HG03196 (cell line): Measurements from ENCODE around the gene ARHGEF7.

Experiments
- ATAC-seq: cut with Tn5 transposase; IDR thresholded peaks from one replicate; pipeline ENCODE4 v1.9.1; 2021; ENCODE audit not compliant: unreplicated experiment

The ARHGEF7 gene

DNA sequence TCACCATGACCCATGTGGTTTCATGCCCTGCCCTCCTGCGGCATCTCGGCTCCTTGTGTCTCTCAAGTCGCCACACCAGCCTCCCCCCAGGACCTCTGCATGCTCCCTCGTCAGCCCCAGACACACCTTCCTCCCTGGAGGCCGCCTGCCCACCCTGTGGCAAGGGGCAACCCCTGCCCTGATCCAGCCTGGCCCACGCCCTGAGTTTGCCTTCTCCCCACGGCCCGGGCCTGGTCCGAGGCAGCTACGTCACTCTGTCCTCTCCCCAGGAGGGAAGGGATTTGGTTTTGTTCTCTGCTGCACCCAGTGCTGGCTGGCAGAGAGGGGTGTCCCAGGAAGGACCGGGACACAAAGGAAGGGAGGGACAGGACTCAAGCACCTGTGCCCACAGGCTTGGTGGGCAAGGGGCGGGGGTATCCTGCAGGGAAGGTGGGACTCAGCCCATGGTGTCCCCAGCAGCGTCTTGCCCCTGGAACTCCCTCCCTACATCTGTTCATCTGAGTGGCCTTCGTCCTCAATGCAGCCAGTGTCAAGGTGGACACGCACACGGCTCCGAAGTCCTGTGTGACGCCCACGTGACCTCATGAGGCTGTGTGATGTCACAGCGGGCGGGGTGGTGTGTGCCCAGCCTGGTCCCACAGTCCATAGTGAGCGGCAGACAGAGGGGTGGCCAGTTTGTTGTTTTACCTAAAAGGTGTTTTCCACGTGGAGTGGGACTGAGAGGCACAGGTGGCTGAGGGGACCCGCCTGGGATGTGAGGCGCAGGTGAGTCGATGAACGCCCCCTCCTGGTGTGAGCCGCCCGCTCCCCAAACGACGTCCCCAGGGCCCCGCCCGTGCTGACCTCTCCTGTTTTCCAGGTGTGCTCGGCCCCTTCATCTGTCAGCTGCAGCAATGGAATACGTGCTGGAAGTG, 205.1 kb downstream of the ARHGEF7 start, which contains the start of gene TEX29:
Gene TEX29 (plus strand): TSS at position 645 of the 914 bp plus-strand sequence. CDS start 249 bp downstream, at position 894.
- no peak for ATAC-seq

DNA sequence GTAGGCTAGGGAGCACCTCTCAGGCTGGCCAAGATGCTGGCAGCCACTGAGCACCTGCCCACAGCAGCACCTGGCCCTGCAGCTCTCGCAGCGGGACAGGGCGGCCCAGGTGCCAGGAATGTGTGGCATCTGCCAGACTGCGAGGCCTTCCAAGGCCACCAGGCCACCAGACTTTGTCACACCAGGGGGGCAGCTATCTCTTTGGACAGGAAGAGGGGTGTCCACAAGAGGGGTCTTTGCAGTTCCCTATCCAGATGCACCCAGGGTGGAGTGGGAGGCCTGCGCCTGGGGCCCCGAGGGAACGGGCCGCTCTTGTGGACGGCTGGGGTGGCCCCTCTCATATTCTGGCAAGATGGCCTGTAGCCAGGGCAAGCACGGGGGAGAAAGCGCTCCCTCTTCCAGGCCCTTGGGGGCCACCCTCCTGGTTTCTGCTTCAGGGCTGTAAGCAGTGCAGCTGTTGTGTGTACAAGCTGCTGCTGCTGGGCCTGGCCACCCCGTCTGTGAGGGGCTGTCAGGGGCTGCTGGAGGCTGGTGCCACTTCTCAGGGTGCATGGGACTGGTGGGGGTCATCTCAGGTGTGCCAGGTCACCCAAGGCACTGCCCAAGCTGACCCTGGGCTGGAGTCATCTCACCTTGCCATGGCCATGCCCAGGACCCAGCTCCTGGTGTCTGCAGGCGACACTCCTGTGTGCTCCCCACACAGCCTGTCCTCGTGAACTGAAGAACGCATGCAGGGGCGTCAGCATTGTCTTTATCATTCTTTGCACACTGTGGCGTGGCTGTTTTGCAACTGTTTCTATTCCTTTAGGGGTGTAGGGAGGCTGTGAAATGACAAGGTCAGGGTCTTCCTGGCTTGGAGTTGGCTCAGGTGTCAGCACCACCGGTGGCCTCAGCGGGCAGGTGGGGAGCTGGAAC, 207.1 kb downstream of the ARHGEF7 start:
- no peak for ATAC-seq

DNA sequence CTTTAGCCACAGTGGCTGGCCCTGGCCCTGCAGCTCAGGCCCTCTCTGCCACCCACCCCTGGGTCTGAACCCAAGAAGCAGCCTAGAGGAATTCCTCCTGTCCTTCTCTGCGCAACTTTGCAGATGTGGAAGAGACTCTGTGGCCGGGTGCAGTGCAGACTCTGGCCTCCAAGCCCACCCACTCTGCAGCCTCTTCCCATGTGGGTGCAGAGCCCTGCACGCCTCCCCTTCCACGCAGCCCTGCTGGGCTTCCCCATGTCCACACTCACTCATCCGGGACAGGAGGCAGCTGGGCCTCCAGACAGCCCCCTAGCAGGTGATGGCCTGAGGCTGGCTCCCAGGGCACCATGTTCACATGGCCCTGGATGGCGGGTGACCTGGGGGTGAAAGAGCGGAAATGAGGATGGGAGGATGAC, 207.8 kb downstream of the ARHGEF7 start:
- ATAC-seq: no peak

DNA sequence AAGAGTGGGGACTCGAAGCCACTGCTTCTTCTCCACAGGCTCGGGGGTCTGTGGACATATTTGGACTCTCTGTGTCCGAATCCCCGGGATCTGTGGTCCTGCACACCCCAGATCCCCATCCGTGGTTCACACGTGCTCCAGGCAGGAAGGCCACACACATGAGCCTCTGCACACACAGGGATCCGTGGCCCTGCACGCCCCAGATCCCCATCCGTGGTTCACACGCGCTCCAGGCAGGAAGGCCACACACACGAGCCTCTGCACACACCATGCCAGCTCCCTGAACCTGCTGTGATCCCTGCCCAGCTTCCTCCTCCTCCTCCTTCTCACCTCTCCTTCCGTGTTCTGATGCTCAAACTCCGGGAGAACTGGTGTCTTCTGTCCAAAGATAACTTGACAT, 208.4 kb downstream of the ARHGEF7 start:
- ATAC-seq: no peak

DNA sequence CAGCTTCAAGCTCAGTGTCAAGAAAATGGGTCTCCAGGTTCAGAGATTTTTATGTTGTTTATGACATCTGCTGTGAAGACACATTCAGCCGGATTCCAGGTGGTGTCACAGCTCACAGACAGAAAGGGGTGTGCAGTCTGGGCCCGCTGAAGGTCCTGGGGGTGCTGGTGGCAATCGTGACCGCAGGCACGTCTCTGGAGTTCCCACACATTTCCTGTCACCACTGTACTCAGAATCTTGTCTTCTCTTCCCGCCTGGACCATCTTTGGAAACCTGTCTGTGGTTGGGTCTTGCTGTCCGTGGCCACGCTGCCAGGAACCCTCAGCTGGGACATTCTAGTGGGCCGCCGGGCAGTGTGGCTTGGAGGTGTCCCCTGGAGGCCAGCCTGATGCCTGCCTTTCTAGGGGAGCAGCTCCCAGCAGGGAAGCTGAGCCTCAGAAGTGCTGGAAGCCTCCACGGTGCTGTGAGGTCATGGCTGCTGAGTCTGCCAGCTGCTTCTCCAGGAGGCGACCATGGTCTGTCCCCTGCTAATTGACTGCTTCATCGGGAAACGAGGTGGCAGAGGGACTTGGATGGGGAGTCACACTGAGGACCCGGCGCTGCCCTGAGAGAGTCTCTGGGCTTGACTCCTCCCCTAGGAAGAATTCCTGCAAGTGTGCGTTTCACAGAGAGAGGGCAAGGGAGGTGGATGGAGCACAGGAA, 209.0 kb downstream of the ARHGEF7 start:
- no peak for ATAC-seq

DNA sequence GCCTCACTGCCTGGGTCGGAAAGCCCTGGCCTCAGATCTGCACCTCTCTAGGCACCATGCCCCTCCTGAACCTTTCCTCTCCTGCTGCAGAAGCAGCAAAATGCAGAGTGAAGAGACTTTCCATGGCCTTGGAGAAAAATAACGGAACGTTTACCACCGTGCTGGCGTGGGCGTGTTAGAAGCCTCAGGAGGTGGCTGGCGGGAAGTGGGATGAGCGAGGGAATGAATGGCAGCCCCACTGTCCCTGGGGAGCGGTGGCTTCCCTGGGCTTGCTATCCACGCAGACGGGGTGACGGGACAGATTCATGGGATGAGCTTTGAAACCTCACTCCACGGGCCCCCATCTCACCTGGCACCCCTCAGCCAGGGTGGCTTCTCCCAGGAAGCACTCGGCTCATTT, 209.6 kb downstream of the ARHGEF7 start:
- ATAC-seq: no peak

DNA sequence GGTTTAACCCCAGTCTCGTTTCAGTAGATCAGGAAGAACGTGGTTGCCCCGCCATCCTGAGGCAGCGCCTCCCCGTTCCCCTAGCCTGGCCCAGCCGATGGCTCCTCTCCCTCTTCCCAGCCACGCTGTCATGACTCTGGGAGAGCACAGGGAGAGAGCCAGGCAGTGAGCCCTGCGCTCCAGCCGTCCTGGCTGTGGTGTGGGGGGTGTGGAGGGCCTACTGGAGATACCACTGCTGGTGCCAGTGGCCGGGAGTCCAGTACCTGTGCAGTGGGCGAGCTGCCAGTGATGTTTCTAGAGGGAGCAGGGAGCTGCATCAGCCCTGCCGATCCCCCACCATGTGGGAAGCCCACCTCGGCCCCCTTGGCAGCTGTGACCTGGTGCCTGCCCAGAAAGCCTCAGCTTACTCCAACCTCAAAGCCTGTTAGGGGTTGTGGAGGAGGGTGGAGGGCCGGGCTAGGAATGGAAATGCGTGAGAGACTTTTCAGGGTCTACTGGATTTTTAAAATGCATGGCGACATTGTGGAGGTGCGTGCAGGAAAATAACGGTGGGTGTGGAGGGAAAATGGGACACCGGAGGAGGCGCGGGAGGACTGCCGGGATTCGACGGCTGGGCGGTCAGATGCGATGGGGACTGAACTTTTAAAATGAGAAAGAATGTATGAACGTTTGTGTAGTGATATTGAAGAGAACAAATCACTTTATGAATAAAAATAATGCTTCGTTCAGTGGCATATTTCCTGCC, 210.2 kb downstream of the ARHGEF7 start:
- ATAC-seq: no peak

DNA sequence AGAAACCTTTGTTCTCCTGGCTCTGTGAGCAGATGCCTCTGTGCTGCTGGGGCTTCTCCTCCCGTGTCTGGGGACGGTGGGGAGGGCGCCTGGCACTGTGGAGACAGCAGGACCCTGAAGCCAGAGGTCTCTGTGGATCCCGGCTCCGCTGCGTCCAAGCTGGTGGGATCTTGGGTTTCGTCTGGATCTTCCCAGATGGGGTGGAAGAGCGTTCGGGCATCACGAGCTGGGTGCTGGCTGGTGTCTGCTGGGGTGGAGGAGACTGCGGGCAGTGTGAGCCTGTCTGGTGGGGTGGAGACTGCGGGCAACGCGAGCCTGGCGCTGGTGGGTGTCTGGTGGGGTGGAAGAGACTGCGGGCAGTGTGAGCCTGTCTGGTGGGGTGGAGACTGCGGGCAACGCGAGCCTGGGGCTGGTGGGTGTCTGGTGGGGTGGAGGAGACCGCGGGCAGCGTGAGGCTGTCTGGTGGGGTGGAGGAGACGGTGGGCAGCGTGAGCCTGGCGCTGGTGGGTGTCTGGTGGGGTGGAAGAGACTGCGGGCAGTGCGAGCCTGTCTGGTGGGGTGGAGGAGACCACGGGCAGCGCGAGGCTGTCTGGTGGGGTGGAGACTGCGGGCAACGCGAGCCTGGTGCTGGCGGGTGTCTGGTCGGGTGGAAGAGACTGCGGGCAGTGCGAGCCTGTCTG, 211.0 kb downstream of the ARHGEF7 start:
- no peak for ATAC-seq

DNA sequence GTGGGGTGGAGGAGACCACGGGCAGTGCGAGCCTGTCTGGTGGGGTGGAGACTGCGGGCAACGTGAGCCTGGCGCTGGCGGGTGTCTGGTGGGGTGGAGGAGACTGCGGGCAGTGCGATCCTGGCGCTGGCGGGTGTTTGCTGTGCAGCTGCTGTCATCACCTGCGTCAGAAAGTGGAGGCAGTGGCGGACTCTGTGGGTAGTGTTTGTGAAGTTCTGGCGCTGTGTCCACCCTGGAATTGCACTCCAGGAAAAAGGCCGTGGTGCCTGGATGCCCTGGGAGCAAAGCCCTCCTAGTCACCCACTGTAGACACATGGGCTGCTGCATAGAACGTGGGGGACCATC, 211.5 kb downstream of the ARHGEF7 start:
- no peak for ATAC-seq

DNA sequence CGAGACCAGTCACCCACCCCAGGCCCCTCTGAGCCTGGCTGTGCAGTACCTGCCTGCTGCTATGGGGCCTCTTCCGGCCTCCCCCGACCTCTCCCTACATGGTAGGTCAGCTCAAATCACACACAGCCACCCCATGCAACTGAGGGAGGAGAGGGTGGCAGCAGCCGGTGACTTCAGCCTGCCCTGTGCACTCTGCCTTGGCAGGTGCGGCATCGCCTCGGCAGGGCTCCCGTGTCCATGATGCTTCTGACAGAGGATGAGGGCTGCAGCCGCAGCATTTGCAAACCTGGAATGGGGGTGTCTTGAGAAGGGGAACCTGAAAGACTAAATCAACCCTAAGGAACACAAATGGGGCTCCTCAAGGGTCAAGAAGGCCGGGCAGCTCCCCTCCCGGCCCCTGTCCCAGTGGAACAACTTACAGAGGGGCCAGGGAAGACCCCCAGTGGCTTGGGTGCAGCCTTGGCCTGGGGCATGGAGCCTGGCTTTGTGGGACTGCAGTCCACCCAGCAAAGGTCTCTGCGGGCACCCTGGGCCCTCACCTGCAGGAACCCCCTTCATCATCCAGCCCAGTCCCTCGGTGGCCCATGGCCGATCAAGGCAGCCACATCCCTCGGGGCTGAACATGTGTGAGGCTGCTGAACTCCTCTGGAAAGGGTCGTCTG, 212.0 kb downstream of the ARHGEF7 start:
- no peak for ATAC-seq

DNA sequence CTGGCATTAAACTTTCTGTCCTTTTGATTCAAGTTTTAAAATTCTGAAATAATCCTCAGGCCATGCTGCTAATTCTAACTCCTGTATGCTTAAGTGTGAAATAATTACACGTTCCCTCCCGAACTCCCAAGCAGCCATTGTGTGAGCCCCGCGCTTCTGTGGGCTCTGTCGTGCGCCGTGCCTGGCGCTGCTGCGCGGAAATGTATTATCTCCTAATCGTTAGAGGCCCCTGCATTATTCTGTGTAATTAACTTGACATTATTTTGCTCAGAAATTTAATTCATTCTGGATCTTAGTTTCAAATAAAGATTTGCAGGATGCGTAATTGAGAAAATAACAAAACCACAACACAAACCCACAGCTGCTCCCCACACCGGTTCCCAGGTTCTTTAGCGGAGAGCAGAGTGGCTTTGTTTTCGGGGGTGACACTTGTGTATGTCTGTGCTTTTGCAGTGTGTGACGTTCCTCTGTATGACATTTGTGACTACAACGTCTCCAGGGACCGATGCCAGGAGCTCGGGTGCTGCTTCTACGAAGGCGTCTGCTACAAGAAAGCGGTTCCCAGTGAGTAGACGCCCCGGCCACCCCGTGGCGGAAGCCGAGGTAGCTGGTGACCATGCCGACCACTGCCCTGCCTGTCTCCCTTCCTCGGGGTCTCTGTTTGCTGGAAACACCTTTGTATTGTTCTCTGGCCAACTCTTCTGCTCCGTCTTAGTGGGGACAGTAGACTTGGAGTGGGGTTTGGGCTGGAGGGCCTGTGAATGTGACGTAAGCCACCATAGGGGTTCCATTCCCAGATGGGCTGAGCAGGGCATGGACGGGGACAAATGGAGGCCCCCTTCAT, 212.8 kb downstream of the ARHGEF7 start:
- no peak for ATAC-seq

DNA sequence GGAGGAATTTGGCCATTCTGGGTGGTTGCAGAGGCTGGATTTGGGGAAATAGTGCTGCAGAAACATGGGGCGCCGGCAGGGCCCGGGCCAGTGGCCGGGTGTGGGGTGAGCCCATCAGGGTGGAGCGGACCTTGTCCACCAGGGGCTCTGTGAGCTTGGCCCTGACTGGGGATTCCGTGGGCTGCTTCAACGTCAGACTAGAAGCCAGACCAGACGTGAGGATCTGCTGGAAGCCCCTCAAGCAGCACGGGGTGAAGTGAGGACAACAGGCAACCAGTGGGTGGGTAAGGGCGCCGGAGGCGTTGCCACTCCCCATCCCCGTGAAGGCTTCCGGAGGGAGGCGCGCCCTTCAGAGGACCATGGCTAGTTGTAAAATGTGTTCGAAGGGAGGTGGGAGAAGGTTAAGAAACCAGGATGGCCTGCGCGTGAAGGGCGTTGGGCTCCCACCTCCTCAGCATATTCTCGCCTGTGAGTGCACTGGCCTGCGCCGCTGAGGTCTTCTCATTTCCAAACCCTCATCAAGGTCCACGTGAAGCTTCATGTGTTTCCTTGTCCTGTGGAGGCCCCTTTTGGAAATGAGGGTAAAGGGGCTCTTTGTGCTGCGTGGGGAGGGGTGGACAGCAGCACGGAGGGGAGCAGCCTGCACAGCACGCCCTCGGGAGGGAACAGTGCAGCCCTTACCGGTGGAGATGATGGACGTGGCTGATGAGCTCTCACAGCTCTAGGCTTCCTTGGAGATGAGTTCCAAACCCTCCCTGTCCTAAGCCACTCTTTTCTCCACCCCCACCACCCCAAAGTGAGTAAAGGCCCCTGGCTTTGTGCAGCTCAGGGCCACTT, 213.7 kb downstream of the ARHGEF7 start:
- ATAC-seq: no peak

DNA sequence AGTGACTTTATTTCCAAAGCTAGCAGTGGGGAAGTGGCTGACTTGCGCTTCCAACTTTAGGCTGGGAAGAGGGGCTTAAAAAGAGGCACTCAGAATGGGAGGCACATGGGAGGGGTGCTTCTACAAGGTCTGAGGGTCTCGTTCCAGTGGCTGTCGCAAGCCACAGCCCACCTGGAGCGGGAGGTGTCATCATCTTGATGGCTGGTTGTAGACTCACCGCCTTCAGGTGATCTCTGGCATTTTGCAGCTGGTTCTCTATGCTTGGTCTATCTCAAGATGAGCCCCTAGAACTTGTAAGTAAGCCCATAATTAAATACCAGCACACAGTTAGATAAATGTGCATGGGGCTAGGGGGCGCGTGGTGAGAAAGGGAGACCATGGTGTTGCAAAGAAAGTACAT, 214.5 kb downstream of the ARHGEF7 start:
- no peak for ATAC-seq

DNA sequence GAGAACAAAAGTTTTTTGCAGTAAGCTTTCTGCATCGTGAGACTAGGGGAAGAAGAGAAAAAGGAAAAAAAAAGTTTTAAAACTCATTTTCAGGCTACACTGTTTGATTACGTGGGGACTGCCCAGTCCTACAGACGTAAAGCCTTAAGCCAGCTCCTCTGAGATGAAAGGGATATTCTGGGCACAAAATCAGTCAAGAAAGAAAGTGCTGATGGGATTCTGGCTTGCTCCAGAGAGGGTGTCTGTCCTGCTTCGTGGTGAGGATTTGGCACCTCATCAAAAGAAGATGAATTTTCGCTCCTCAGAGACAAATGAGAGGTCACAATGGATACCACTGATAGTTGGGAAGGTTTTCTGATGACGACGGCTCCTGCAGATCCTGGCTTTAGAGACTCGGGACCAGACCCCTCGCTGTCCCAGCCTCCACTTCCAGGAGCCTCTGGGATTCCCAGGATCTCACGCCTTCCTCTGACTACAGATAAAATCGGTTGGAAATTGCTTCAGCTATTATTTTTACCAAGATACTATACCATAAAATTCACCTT, 215.0 kb downstream of the ARHGEF7 start:
- ATAC-seq: no peak

DNA sequence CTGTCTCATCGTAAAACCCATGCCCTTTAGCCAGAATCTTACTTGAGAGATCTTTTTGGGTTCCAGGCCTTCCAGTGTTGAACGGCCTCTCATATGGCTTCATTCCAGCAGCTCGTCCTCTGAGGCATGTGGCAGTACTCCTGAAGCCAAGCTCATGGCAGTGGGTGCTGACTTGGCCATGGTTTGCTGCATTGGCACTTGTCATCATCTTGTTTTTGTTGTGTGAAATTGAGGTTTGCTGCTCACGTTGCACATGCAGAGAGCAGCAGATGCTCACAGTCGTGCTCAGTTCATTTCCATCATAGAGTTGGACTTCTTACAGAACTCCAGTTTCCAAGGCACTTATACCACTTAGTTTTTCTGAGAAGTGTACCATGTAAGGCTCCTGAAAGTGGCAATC, 220.2 kb downstream of the ARHGEF7 start:
- no peak for ATAC-seq

DNA sequence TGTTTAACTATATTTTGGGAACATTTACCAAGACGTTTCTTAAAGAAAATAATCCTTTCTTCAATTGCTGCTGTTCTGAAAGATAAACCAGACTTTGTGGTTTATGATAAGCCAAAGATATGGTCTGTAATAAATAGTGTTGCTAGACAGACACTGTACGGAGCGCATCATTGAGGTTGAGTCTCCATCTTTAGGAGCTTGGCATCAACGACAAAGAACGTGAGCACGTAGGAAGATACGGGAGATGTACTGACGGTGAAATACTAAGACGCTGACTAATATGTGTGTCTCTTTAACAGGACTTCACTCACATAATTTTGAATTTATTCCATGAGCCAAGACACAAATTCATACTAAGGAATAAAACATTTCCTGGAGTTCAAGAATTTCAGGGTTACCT, 221.6 kb downstream of the ARHGEF7 start:
- no peak for ATAC-seq

DNA sequence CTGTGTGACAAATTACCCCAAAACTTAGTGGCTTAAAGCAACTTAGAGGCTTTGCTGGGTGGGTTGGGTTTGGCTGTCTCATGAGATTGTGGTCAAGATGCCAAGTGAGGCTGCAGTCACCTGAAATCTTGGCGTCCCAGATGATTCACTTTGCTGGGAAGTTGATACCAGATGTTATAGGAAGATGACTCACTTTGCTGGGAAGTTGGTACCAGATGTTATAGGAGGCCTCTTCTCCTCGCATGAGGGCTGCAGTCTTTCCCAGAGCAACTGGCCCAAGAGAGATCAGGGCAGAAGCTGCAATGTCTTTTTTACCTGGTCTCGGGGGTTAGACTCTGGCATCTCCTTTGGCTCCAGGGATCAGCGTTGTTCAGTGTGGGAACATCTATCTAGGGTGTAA, 222.1 kb downstream of the ARHGEF7 start:
- no peak for ATAC-seq
